Smooth muscle cell (in vitro differentiated cells): ENCODE measurements around the gene ZNF280C. TPM values are rescaled to one million over a fixed set of nuclear protein-coding genes. Genes with fewer than 3 reads are reported as not detected.

ENCODE experiments used
- DNase-seq: peaks from one replicate; lab custom pipeline; 2025; ENCODE audit not compliant: unreplicated experiment; lab: John Stamatoyannopoulos, UW
- H2AFZ ChIP-seq: fragments of 200-600 bp; sonication (generic); 2 replicates; pipeline ENCODE4 v1.6.0; 2016; ENCODE audit warnings: antibody characterized with exemption, low read depth, mild to moderate bottlenecking
- H3F3A ChIP-seq: fragments of 200-600 bp; sonication (generic); 2 replicates; pipeline ENCODE4 v1.6.0; 2017; ENCODE audit warnings: antibody characterized with exemption, low read depth
- H3K27ac ChIP-seq: fragments of 200-600 bp; sonication (generic); 2 replicates; pipeline ENCODE4 v1.5.1; 2016; ENCODE audit warnings: low read depth, mild to moderate bottlenecking
- H3K27me3 ChIP-seq: fragments of 200-600 bp; sonication (generic); 2 replicates; pipeline ENCODE4 v1.6.1; 2016; ENCODE audit warnings: low read depth, mild to moderate bottlenecking
- H3K36me3 ChIP-seq: fragments of 200-600 bp; sonication (generic); 2 replicates; pipeline ENCODE4 v1.5.1; 2016; ENCODE audit warnings: low read depth
- H3K4me1 ChIP-seq: fragments of 200-600 bp; sonication (generic); 2 replicates; pipeline ENCODE4 v1.5.1; 2016; ENCODE audit warnings: low read depth
- H3K4me2 ChIP-seq: fragments of 200-600 bp; sonication (generic); 2 replicates; pipeline ENCODE4 v1.6.0; 2016; ENCODE audit warnings: mild to moderate bottlenecking
- H3K4me3 ChIP-seq: fragments of 200-600 bp; sonication (generic); 2 replicates; pipeline ENCODE4 v1.5.1; 2016; ENCODE audit warnings: mild to moderate bottlenecking
- H3K79me2 ChIP-seq: fragments of 200-600 bp; sonication (generic); 2 replicates; pipeline ENCODE4 v1.6.0; 2016; ENCODE audit warnings: low read depth, mild to moderate bottlenecking
- H3K9ac ChIP-seq: fragments of 200-600 bp; sonication (generic); 2 replicates; pipeline ENCODE4 v1.6.0; 2016; ENCODE audit warnings: low read depth
- H3K9me3 ChIP-seq: fragments of 200-600 bp; sonication (generic); replicated peaks from 2 replicates; pipeline ENCODE4 v1.5.1; 2016; ENCODE audit warnings: low read depth
- H4K20me1 ChIP-seq: fragments of 200-600 bp; sonication (generic); 2 replicates; pipeline ENCODE4 v1.6.0; 2016; ENCODE audit warnings: low read depth
- WGBS: methylation state at CpG from one replicate; pipeline ENCODE4 v1.1.7; 2016; ENCODE audit warnings: low lambda C conversion rate; 5-methylcytosine and 5-hydroxymethylcytosine counted together
- polyA plus RNA-seq: library from polyadenylated mRNA; unstranded; fragments of >200 nt; fragmentation: Nextera tagmentation; extraction: Ambion mirVana; gene quantifications from 2 replicates; pipeline ENCODE4 v1.2.1, GENCODE V29; 2016
- total RNA-seq: library from RNA; depleted of rRNA; stranded (reverse); fragments of >200 nt; gene quantifications from 2 replicates; pipeline ENCODE4 v1.2.3, GENCODE V29; 2014
- TF ChIP-seq, protein P1 (sequence below): fragments of 200-600 bp; sonication (generic); IDR thresholded peaks from 2 replicates; pipeline ENCODE4 v1.5.1; 2017; ENCODE audit warnings: borderline replicate concordance, mild to moderate bottlenecking, antibody characterized with exemption; ENCODE audit not compliant: insufficient read depth, poor library complexity, severe bottlenecking

ZNF280C gene
- total and polyA plus RNA-seq, 2 experiments from 2014 or later, result 1.5 to 7.7 TPM

- Histone ChIP-seq H3K9me3 (no peaks in the 10 kb centered on the region), H3K4me2 (no peak overlapping the region), H2AFZ (no peak overlapping the region), H3K27me3 (no peaks in the 10 kb centered on the region), H3K36me3 (no peaks in the 10 kb centered on the region), H3K27ac (no peak overlapping the region), H3K79me2 (peaks cover 15% of the 10 kb centered on the region), H3K4me3 (no peak overlapping the region), H3K4me1 (peaks cover 5% of the 10 kb centered on the region), H3F3A (no peaks in the 10 kb centered on the region), H3K9ac (no peak overlapping the region), H4K20me1 (no peaks in the 10 kb centered on the region)
- 78% methylated on average over 4 of the region's 4 CpGs for WGBS
- TF ChIP-seq, protein P1, sequence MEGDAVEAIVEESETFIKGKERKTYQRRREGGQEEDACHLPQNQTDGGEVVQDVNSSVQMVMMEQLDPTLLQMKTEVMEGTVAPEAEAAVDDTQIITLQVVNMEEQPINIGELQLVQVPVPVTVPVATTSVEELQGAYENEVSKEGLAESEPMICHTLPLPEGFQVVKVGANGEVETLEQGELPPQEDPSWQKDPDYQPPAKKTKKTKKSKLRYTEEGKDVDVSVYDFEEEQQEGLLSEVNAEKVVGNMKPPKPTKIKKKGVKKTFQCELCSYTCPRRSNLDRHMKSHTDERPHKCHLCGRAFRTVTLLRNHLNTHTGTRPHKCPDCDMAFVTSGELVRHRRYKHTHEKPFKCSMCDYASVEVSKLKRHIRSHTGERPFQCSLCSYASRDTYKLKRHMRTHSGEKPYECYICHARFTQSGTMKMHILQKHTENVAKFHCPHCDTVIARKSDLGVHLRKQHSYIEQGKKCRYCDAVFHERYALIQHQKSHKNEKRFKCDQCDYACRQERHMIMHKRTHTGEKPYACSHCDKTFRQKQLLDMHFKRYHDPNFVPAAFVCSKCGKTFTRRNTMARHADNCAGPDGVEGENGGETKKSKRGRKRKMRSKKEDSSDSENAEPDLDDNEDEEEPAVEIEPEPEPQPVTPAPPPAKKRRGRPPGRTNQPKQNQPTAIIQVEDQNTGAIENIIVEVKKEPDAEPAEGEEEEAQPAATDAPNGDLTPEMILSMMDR, result no peak
- DNase-seq, result no peak
Observed at GRCh38 chrX:130261296-130261893, 7.3 kb downstream of the ZNF280C start.

DNA sequence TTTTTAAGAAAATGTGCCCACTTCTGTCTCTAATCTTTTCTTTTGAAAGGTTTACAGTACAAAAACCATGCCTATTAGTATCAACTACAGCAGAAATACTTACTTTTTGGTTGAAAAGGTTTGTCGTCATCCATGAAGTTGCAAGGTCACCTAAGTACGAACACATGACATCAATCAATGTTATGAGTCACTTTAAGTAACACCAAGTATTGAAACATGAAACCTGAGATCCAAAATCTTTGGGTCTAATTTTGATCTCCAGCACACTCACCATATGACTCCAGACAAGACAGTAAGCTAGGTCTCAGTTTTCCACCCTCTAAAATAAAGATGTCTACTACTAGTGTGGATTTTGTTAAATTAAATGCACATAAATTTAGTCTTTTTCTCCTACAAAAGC, 8.4 kb downstream of the ZNF280C start:
- H3K27ac ChIP-seq, result no peak overlapping the region
- 93% methylated on average over 2 of the region's 2 CpGs for WGBS

GRCh38 chrX:130253916-130254315, 14.8 kb downstream of the ZNF280C start:
- TF ChIP-seq, protein P1, result no peak
- Histone ChIP-seq H3K9ac (no peak overlapping the region), H3K36me3 (no peaks in the 10 kb centered on the region), H3K9me3 (no peaks in the 10 kb centered on the region), H3K27ac (no peak overlapping the region), H4K20me1 (no peaks in the 10 kb centered on the region), H3F3A (no peaks in the 10 kb centered on the region), H3K79me2 (no peaks in the 10 kb centered on the region), H3K4me1 (no peaks in the 10 kb centered on the region), H3K4me3 (no peak overlapping the region), H2AFZ (no peak overlapping the region), H3K27me3 (no peaks in the 10 kb centered on the region), H3K4me2 (no peak overlapping the region)
- no peak for DNase-seq

More for the DNA sequence above, 8.4 kb downstream of the ZNF280C start:
- Histone ChIP-seq H3K36me3 (no peaks in the 10 kb centered on the region), H3K79me2 (peaks cover 6% of the 10 kb centered on the region), H3K4me2 (no peak overlapping the region), H3K9ac (no peak overlapping the region), H3K9me3 (no peaks in the 10 kb centered on the region), H3K27me3 (no peaks in the 10 kb centered on the region), H3K4me3 (no peak overlapping the region), H2AFZ (no peak overlapping the region), H4K20me1 (no peaks in the 10 kb centered on the region), H3K4me1 (no peaks in the 10 kb centered on the region), H3F3A (no peaks in the 10 kb centered on the region)
- no peak for DNase-seq
- TF ChIP-seq, protein P1, result no peak

DNA sequence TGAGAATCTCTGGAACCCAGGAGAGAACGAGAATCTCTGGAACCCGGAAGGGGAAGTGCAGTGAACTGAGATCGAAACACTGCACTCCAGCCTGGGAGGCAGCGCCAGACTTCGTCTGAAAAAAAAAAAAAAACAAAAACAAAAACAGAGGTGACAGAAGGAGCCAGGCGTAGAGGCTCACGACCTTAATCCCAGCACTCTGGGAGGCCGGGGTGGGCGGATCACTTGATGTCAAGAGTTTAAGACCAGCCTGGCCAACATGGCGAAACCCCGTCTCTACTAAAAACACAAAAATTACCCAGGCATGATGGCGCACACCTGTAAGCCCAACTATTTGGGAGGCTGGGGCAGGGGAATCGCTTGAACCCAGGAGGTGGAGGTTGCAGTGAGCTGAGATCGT, 17.0 kb downstream of the ZNF280C start:
- no peaks in the 10 kb centered on the region for H3K79me2 ChIP-seq
- no peak overlapping the region for H2AFZ ChIP-seq
- H3K4me3 ChIP-seq, result no peak overlapping the region
- H3K36me3 ChIP-seq, result no peaks in the 10 kb centered on the region
- no peaks in the 10 kb centered on the region for H3F3A ChIP-seq
- no peak overlapping the region for H3K4me2 ChIP-seq
- H3K9ac ChIP-seq, result no peak overlapping the region
- 83% methylated on average over 14 of the region's 14 CpGs for WGBS
- H3K4me1 ChIP-seq, result no peaks in the 10 kb centered on the region
- no peaks in the 10 kb centered on the region for H3K27me3 ChIP-seq
- no peak for DNase-seq
- no peaks in the 10 kb centered on the region for H3K9me3 ChIP-seq
- TF ChIP-seq, protein P1, result no peak
- H4K20me1 ChIP-seq, result no peaks in the 10 kb centered on the region
- no peak overlapping the region for H3K27ac ChIP-seq
